H9 (cell line): ENCODE measurements around the gene RNASE7. TPM values are rescaled to one million over a fixed set of nuclear protein-coding genes. Genes with fewer than 3 reads are reported as not detected.

ENCODE experiments used
- DNase-seq: peaks from one replicate; pipeline ENCODE4 v3.0.0-alpha.2; 2017
- H2AFZ ChIP-seq: one replicate; pipeline ENCODE4 v1.6.1; 2013; ENCODE audit warnings: mild to moderate bottlenecking, low read length, control low read depth, moderate library complexity
- H2AK5ac ChIP-seq: 2 replicates; pipeline ENCODE4 v1.6.1; 2013; ENCODE audit warnings: low read length, control low read depth, mixed read lengths; ENCODE audit not compliant: insufficient read length
- H2BK120ac ChIP-seq: one replicate; pipeline ENCODE4 v1.6.1; 2013; ENCODE audit warnings: low read depth, mild to moderate bottlenecking, low read length, control low read depth, inconsistent platforms; ENCODE audit not compliant: poor library complexity, severe bottlenecking
- H2BK12ac ChIP-seq: 2 replicates; pipeline ENCODE4 v1.6.1; 2013; ENCODE audit warnings: low read length, control low read depth, mixed read lengths, low read depth; ENCODE audit not compliant: insufficient read length
- H2BK15ac ChIP-seq: 2 replicates; pipeline ENCODE4 v1.6.1; 2013; ENCODE audit warnings: low read depth, low read length, control low read depth
- H2BK20ac ChIP-seq: one replicate; pipeline ENCODE4 v1.6.1; 2013; ENCODE audit warnings: low read depth, mild to moderate bottlenecking, low read length, control low read depth, inconsistent platforms; ENCODE audit not compliant: poor library complexity, severe bottlenecking
- H2BK5ac ChIP-seq: 2 replicates; pipeline ENCODE4 v1.6.1; 2013; ENCODE audit warnings: low read length, control low read depth, mixed read lengths; ENCODE audit not compliant: insufficient read length
- H3K14ac ChIP-seq: 2 replicates; pipeline ENCODE4 v1.6.1; 2013; ENCODE audit warnings: low read length, control low read depth; ENCODE audit not compliant: insufficient read depth
- H3K18ac ChIP-seq: 2 replicates; pipeline ENCODE4 v1.6.1; 2013; ENCODE audit warnings: low read depth, mild to moderate bottlenecking, mixed read lengths, low read length, control low read depth; ENCODE audit not compliant: insufficient read length
- H3K23ac ChIP-seq: 2 replicates; pipeline ENCODE4 v1.6.1; 2013; ENCODE audit warnings: low read length, control low read depth, mixed read lengths, low read depth; ENCODE audit not compliant: insufficient read length
- H3K23me2 ChIP-seq: 2 replicates; pipeline ENCODE4 v1.6.1; 2013; ENCODE audit warnings: low read depth, mild to moderate bottlenecking, mixed read lengths, low read length, control low read depth; ENCODE audit not compliant: insufficient read length, poor library complexity, severe bottlenecking
- H3K27ac ChIP-seq: 2 replicates; pipeline ENCODE4 v1.5.1; 2013; ENCODE audit warnings: low read length, control low read depth, mixed read lengths, low read depth; ENCODE audit not compliant: insufficient read length
- H3K27me3 ChIP-seq: 2 replicates; pipeline ENCODE4 v1.6.1; 2013; ENCODE audit warnings: low read length, control low read depth, inconsistent platforms; ENCODE audit not compliant: insufficient read depth
- H3K4ac ChIP-seq: 2 replicates; pipeline ENCODE4 v1.6.1; 2013; ENCODE audit warnings: low read depth, mild to moderate bottlenecking, control low read depth, inconsistent platforms, low read length, moderate library complexity
- H3K4me1 ChIP-seq: 2 replicates; pipeline ENCODE4 v1.6.1; 2013; ENCODE audit warnings: low read length, control low read depth, inconsistent platforms; ENCODE audit not compliant: insufficient read depth
- H3K4me2 ChIP-seq: 2 replicates; pipeline ENCODE4 v1.6.1; 2013; ENCODE audit warnings: low read length, control low read depth, mixed read lengths; ENCODE audit not compliant: insufficient read length, insufficient read depth
- H3K56ac ChIP-seq: 2 replicates; pipeline ENCODE4 v1.6.1; 2013; ENCODE audit warnings: low read depth, mild to moderate bottlenecking, mixed read lengths, low read length, control low read depth; ENCODE audit not compliant: insufficient read length
- H3K79me1 ChIP-seq: 2 replicates; pipeline ENCODE4 v1.6.1; 2013; ENCODE audit warnings: low read depth, mild to moderate bottlenecking, moderate library complexity, low read length, control low read depth, inconsistent platforms; ENCODE audit not compliant: insufficient read depth, poor library complexity, severe bottlenecking
- H3K79me2 ChIP-seq: 2 replicates; pipeline ENCODE4 v1.6.1; 2013; ENCODE audit warnings: low read length, control low read depth, inconsistent platforms; ENCODE audit not compliant: insufficient read depth
- H3K9ac ChIP-seq: 2 replicates; pipeline ENCODE4 v1.6.1; 2013; ENCODE audit warnings: low read length, control low read depth, mixed read lengths; ENCODE audit not compliant: insufficient read length; ENCODE audit errors: extremely low read depth
- H3K9me3 ChIP-seq: one replicate; pipeline ENCODE4 v1.6.1; 2013; ENCODE audit warnings: low read depth, low read length, inconsistent platforms; ENCODE audit not compliant: control insufficient read depth
- H3T11ph ChIP-seq: one replicate; pipeline ENCODE4 v1.6.1; 2013; ENCODE audit warnings: mild to moderate bottlenecking, low read length, control low read depth, inconsistent platforms
- H4K20me1 ChIP-seq: one replicate; pipeline ENCODE4 v1.6.1; 2013; ENCODE audit not compliant: control insufficient read depth, insufficient read length, insufficient read depth
- H4K5ac ChIP-seq: 2 replicates; pipeline ENCODE4 v1.6.1; 2013; ENCODE audit warnings: low read depth, mild to moderate bottlenecking, mixed read lengths, low read length, control low read depth; ENCODE audit not compliant: insufficient read length
- H4K8ac ChIP-seq: replicated peaks from 2 replicates; pipeline ENCODE4 v1.6.1; 2013; ENCODE audit warnings: low read length, control low read depth, mixed read lengths, low read depth; ENCODE audit not compliant: insufficient read length
- H4K91ac ChIP-seq: 2 replicates; pipeline ENCODE4 v1.6.1; 2013; ENCODE audit warnings: low read depth, mild to moderate bottlenecking, moderate library complexity, mixed read lengths, low read length, control low read depth; ENCODE audit not compliant: insufficient read length
- H3K27ac Mint-ChIP-seq, 3 experiments: 2 replicates in 2 of 3; 3 replicates in 1 of 3; pipeline ENCODE4 v1.8.0; 2020 to 2021; ENCODE audit warnings: mixed read lengths in 3 of 3, mild to moderate bottlenecking in 1 of 3, moderate library complexity in 1 of 3
- H3K27me3 Mint-ChIP-seq: 2 replicates; pipeline ENCODE4 v1.8.0; 2021; ENCODE audit warnings: low read depth, mild to moderate bottlenecking, moderate library complexity, mixed read lengths
- H3K36me3 Mint-ChIP-seq, 3 experiments: 2 replicates in 2 of 3; 3 replicates in 1 of 3; pipeline ENCODE4 v1.8.0; 2020 to 2021; ENCODE audit warnings: low read depth in 3 of 3, mixed read lengths in 3 of 3; ENCODE audit not compliant: insufficient read depth in 1 of 3
- H3K4me1 Mint-ChIP-seq, 2 experiments: 2 replicates each; pipeline ENCODE4 v1.8.0; 2020; ENCODE audit warnings: mixed read lengths in 2 of 2
- H3K4me3 Mint-ChIP-seq, 2 experiments: 2 replicates in 1 of 2; 3 replicates in 1 of 2; pipeline ENCODE4 v1.8.0; 2020 to 2021; ENCODE audit warnings: mild to moderate bottlenecking in 2 of 2, mixed read lengths in 2 of 2, moderate library complexity in 1 of 2
- H3K9me3 Mint-ChIP-seq, 2 experiments: 2 replicates in 1 of 2; 3 replicates in 1 of 2; pipeline ENCODE4 v1.8.0; 2020; ENCODE audit warnings: mild to moderate bottlenecking in 2 of 2, mixed read lengths in 2 of 2, moderate library complexity in 1 of 2
- WGBS: extraction: QIAGEN DNeasy Blood & Tissue Kit; methylation state at CpG from one replicate; pipeline ENCODE4 v1.1.7; 2013; ENCODE audit warnings: missing lambda C conversion rate, low lambda C conversion rate, mixed read lengths; ENCODE audit not compliant: insufficient read length; ENCODE audit errors: extremely low coverage; 5-methylcytosine and 5-hydroxymethylcytosine counted together
- total RNA-seq: library from RNA; stranded (reverse); gene quantifications from 2 replicates; pipeline ENCODE4 v1.2.1, GENCODE V29; 2021
- TF ChIP-seq, protein P1 (sequence below): fragments of 200-600 bp; sonication (generic); conservative IDR thresholded peaks from 3 replicates; pipeline ENCODE4 v1.8.0; 2021; ENCODE audit warnings: antibody characterized with exemption, mild to moderate bottlenecking

The RNASE7 gene
- total RNA-seq, 1 experiment from 2014 or later: not detected

DNA sequence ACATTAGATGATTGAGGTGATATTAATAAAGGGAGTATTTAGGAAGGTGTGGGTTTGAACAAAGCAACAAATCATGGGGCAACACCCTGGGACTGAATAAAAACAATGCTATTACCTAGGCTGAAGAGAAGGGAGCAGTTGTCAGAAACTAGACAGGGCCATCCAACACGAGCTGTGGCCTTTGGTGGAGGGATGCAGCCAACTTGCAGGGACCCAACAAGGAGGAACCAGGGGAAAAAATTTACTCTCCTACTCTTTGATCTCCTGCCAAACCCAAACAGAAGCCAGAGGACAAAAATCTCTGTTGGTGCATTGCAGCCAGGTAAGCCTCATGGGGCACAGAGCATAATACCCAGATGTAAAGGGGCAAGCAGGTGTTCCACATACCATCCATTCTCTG is 31.0 kb upstream of the RNASE7 start:
- H3K27me3 ChIP-seq: no peaks in the 10 kb centered on the region
- no peak for DNase-seq
- no peak overlapping the region for H3K23ac ChIP-seq
- no peak overlapping the region for H2BK12ac ChIP-seq
- H3K4me3 Mint-ChIP-seq: no peak overlapping the region
- H4K5ac ChIP-seq: no peak overlapping the region
- H3K14ac ChIP-seq: no peak overlapping the region
- H3K27ac ChIP-seq: no peak overlapping the region
- no peak overlapping the region for H4K91ac ChIP-seq
- H3K4me2 ChIP-seq: no peak overlapping the region
- no peaks in the 10 kb centered on the region for H3K23me2 ChIP-seq
- no peak overlapping the region for H3K9ac ChIP-seq
- no peak overlapping the region for H2BK15ac ChIP-seq
- H4K20me1 ChIP-seq: no peaks in the 10 kb centered on the region
- no peak overlapping the region for H2BK5ac ChIP-seq
- no peaks in the 10 kb centered on the region for H3K9me3 Mint-ChIP-seq
- H3K9me3 ChIP-seq: no peaks in the 10 kb centered on the region
- no peaks in the 10 kb centered on the region for H3K79me2 ChIP-seq
- H2AFZ ChIP-seq: no peak overlapping the region
- TF ChIP-seq, protein P1, sequence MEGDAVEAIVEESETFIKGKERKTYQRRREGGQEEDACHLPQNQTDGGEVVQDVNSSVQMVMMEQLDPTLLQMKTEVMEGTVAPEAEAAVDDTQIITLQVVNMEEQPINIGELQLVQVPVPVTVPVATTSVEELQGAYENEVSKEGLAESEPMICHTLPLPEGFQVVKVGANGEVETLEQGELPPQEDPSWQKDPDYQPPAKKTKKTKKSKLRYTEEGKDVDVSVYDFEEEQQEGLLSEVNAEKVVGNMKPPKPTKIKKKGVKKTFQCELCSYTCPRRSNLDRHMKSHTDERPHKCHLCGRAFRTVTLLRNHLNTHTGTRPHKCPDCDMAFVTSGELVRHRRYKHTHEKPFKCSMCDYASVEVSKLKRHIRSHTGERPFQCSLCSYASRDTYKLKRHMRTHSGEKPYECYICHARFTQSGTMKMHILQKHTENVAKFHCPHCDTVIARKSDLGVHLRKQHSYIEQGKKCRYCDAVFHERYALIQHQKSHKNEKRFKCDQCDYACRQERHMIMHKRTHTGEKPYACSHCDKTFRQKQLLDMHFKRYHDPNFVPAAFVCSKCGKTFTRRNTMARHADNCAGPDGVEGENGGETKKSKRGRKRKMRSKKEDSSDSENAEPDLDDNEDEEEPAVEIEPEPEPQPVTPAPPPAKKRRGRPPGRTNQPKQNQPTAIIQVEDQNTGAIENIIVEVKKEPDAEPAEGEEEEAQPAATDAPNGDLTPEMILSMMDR: no peak
- H3K18ac ChIP-seq: no peak overlapping the region
- H3K79me1 ChIP-seq: no peaks in the 10 kb centered on the region
- H2BK20ac ChIP-seq: no peak overlapping the region
- H3T11ph ChIP-seq: no peak overlapping the region
- no peaks in the 10 kb centered on the region for H3K36me3 Mint-ChIP-seq
- no peak overlapping the region for H2BK120ac ChIP-seq
- no peak overlapping the region for H3K27ac Mint-ChIP-seq
- H3K56ac ChIP-seq: no peak overlapping the region
- peaks cover 9% of the 10 kb centered on the region for H3K27me3 Mint-ChIP-seq
- no peak overlapping the region for H4K8ac ChIP-seq
- H3K4ac ChIP-seq: no peak overlapping the region
- peaks cover 13 to 18% of the 10 kb centered on the region in 2 experiments for H3K4me1 Mint-ChIP-seq
- H2AK5ac ChIP-seq: no peak overlapping the region
- no CpG with 5 or more reads among the region's 1 CpG for WGBS
- no peaks in the 10 kb centered on the region; the same call in 1 of the 2 replicates for H3K4me1 ChIP-seq
